Measurements from ENCODE around the gene SPTBN2.

DNA sequence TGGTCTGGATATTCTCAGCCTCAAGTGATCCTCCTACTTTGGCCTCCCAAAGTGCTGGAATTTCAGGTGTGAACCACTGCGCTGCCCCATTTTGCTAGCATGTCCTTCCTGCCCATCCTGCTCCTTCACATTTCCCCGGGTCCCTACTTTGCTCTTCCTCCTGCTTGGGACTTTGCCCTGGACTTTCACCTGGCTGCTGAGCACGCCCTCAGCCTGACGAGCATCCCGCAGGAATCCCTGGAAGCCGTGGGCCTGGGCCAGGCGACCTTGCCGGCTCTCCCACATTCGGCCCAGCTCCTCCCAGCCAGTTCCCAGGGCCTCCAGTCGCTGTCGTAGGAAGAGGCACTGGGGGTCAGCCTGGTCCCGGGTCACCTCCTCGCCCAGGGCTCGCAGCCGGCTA lies 28.7 kb downstream of the SPTBN2 start:
- TF ChIP-seq, protein P1, sequence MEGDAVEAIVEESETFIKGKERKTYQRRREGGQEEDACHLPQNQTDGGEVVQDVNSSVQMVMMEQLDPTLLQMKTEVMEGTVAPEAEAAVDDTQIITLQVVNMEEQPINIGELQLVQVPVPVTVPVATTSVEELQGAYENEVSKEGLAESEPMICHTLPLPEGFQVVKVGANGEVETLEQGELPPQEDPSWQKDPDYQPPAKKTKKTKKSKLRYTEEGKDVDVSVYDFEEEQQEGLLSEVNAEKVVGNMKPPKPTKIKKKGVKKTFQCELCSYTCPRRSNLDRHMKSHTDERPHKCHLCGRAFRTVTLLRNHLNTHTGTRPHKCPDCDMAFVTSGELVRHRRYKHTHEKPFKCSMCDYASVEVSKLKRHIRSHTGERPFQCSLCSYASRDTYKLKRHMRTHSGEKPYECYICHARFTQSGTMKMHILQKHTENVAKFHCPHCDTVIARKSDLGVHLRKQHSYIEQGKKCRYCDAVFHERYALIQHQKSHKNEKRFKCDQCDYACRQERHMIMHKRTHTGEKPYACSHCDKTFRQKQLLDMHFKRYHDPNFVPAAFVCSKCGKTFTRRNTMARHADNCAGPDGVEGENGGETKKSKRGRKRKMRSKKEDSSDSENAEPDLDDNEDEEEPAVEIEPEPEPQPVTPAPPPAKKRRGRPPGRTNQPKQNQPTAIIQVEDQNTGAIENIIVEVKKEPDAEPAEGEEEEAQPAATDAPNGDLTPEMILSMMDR (IDR thresholded peaks at IDR 0.05), result no peak
- no peak for TF ChIP-seq POLR2A (IDR thresholded peaks at IDR 0.05)

All from uterus (tissue), 2 donors.